Prostate gland (tissue), 2 donors: ENCODE results near the gene IFNB1.

Experiments used
- CTCF ChIP-seq, 4 experiments: fragments of 200-600 bp in 2 of 4; fragments of 450-650 bp in 2 of 4; sonication (generic) in 2 of 4; IDR thresholded peaks; 1 replicate in 3 of 4; 2 replicates in 1 of 4; pipeline ENCODE4 v1.5.1; 2016 to 2019; ENCODE audit warnings: antibody characterized with exemption in 4 of 4, mild to moderate bottlenecking in 2 of 4, moderate library complexity in 2 of 4
- POLR2A ChIP-seq: fragments of 450-650 bp; IDR thresholded peaks from one replicate; pipeline ENCODE4 v1.6.1; 2016; ENCODE audit warnings: antibody characterized with exemption, mild to moderate bottlenecking
- POLR2AphosphoS5 ChIP-seq: sonication (generic); formaldehyde crosslinking; IDR thresholded peaks from one replicate; pipeline ENCODE4 v1.6.1; 2017; ENCODE audit warnings: antibody characterized with exemption

- TF ChIP-seq POLR2A = no peak
- TF ChIP-seq CTCF (IDR thresholded peaks at IDR 0.05) = no peak
- no peak for TF ChIP-seq POLR2AphosphoS5
These were observed 35.3 kb downstream of the IFNB1 start for GRCh38 chr9:21042466-21042865.
